ENCODE results near the gene ADAM12.
"Not testable (repeated sequence)": the region's sequence is repeated elsewhere in the genome, so short reads cannot be mapped to it uniquely, and the experiment has no call there.

The ADAM12 gene

GRCh38 chr10:126402721-126403695, 14.7 kb upstream of the ADAM12 start:
- no peak for DNase-seq

- no peak for DNase-seq
These were observed 12.4 kb upstream of the ADAM12 start for GRCh38 chr10:126400641-126401040.

- no peak for DNase-seq
These were observed 10.6 kb upstream of the ADAM12 start for GRCh38 chr10:126398924-126399323.

- DNase-seq: no peak
These were observed 10.1 kb upstream of the ADAM12 start for GRCh38 chr10:126398383-126398743.

- no peak for DNase-seq
These were observed 9.5 kb upstream of the ADAM12 start for GRCh38 chr10:126397640-126398382.

GRCh38 chr10:126397156-126397555, 8.9 kb upstream of the ADAM12 start:
- DNase-seq: no peak

- DNase-seq: no peak
These were observed 6.7 kb upstream of the ADAM12 start for GRCh38 chr10:126394948-126395347.

- DNase-seq: no peak
These were observed 4.8 kb upstream of the ADAM12 start for GRCh38 chr10:126393076-126393475.

- no peak for DNase-seq
These were observed 4.2 kb upstream of the ADAM12 start for GRCh38 chr10:126392469-126392868.

- DNase-seq: no peak
These were observed 3.8 kb upstream of the ADAM12 start for GRCh38 chr10:126392068-126392467.

- no peak for DNase-seq
These were observed 3.1 kb upstream of the ADAM12 start for GRCh38 chr10:126391192-126391885.

GRCh38 chr10:126390324-126390723, 2.0 kb upstream of the ADAM12 start:
- no peak for DNase-seq

- peak in 1 of 2 donors; percentile 11 for DNase-seq
These were observed 996 bp downstream of the ADAM12 start for GRCh38 chr10:126387041-126387921.

GRCh38 chr10:126384269-126384873, 3.9 kb downstream of the ADAM12 start:
- DNase-seq: no peak

GRCh38 chr10:126380352-126381076, 7.8 kb downstream of the ADAM12 start:
- DNase-seq: no peak

GRCh38 chr10:126379166-126379565, 9.1 kb downstream of the ADAM12 start:
- not testable (repeated sequence) for DNase-seq

GRCh38 chr10:126376956-126377355, 11.3 kb downstream of the ADAM12 start:
- no peak for DNase-seq

- no peak for DNase-seq
These were observed 12.2 kb downstream of the ADAM12 start for GRCh38 chr10:126375926-126376554.

GRCh38 chr10:126375299-126375698, 13.0 kb downstream of the ADAM12 start:
- no peak for DNase-seq

- no peak for DNase-seq
These were observed 13.8 kb downstream of the ADAM12 start for GRCh38 chr10:126374435-126374834.

- no peak for DNase-seq
These were observed 14.3 kb downstream of the ADAM12 start for GRCh38 chr10:126373972-126374371.

Data from CD4-positive, alpha-beta T cell treated with Interferon alpha-2 for 1 hour (primary cell).